COLO668 (cell line): ENCODE results near the gene SCNN1A.
"Not testable (repeated sequence)": the region's sequence is repeated elsewhere in the genome, so short reads cannot be mapped to it uniquely, and the experiment has no call there.

Experiments
- DNase-seq: peaks from one replicate; lab custom pipeline; 2025; ENCODE audit not compliant: unreplicated experiment; lab: John Stamatoyannopoulos, UW

Gene SCNN1A

DNA sequence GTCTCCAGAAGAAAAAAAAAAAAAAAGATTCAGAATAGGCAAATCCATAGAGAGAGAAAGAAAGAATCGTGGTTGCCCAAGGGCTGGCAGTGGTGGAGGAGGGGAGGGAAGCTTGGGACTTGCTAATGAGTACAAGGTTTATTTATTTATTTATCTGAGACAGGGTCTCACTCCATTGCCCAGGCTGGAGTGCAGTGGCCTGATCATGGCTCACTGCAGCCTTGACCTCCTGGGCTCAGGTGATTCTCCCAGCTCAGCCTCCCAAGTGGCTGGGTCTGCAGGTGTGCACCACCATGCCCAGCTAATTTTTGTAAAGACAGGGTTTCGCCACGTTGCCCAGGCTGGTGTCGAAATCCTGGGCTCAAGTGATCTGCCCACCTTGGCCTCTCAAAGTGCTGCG, 23.7 kb downstream of the SCNN1A start:
- DNase-seq = no peak

DNA sequence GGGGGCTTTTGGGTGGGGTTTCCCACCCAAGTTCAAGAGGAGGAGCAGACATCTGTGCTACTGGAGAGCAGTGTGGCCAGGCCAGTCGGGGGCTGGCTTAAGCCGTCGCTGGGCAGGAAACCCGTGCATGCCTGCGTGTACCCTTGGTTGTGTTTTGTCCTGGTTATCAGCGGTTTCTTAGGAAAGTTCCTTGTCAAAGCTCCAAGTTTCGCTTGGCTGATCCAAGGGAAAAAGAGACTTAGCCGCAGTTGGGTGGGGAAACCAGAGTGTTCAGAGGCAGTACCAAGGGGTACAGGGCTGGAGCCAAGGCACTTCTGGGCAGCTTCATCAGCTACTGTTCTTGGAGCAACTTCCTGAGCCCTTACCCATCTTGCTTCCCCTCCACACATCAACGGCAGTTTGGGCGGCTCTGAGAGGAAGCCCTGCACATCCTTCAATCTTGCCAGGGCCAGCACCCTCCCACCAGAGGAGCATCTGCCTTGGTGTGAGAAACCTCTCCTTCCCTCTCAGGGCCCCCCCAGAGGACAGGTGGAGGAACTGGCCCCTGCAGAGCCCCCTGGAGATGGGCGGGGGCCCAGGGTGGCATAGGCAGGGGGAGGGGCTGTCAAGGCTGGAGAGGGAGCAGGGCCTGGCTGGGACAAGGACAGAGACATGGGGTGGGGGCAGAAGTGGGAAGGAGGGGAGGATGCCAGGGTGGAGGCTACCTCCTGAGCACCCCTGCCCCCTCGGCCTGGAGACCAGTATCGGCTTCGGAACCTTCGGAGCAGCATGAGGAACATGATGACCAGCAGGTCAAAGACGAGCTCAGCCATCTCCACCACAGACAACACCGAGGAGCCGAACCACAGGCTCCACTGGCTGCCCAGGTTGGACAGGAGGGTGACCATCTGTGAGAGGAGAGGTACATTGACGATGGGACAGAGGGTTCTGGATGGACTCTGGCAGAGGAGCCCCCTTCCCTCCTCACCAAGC, 27.7 kb downstream of the SCNN1A start:
- no peak for DNase-seq

DNA sequence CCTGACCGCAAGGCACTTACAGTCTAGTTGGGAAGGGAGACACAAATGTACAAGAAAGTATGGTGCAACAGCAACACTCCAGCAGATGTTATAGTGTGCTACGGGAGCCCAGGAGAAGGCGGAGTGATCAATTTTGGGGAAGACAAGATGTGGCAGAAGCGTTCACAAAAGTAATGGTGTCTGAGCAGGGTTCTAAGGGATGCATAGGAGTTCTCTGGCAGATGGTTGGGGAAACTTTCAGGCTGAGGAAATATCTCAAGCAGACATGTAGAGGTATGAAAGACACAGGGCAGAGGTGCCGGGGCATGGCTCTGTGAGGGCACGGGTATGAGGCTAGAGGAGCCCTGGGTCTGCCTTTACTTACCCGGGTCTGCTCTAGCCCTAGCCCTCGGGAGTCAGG, 28.4 kb downstream of the SCNN1A start:
- no peak for DNase-seq

DNA sequence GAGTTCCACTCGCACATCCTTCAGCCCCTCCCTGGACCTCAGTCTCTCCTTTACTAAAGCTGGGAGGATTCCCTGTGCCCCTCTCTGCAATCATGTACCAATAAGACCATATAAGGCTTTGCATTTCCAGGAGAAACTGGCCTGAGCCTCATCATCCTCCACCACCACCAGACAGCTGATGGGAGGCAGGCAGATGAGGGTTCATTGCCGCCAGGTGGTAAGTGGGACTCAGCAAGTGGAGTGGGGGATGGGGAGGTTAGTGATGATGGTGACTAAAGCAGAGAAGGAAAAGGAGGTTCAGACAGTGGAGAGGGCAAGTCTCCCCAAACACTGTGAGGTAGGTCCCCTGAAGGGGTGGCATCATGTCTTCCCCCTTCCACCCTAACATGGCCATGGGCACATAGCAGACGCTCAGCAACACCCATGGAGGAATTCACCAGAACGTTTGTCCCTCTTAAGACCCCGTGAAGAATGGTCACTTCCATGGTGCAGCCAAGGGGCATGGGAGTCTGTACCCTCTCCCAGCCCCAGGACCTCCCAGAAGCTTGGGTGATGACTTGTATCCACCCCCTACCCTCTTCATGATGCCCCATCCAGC, 29.0 kb downstream of the SCNN1A start:
- peak; percentile 8 for DNase-seq

DNA sequence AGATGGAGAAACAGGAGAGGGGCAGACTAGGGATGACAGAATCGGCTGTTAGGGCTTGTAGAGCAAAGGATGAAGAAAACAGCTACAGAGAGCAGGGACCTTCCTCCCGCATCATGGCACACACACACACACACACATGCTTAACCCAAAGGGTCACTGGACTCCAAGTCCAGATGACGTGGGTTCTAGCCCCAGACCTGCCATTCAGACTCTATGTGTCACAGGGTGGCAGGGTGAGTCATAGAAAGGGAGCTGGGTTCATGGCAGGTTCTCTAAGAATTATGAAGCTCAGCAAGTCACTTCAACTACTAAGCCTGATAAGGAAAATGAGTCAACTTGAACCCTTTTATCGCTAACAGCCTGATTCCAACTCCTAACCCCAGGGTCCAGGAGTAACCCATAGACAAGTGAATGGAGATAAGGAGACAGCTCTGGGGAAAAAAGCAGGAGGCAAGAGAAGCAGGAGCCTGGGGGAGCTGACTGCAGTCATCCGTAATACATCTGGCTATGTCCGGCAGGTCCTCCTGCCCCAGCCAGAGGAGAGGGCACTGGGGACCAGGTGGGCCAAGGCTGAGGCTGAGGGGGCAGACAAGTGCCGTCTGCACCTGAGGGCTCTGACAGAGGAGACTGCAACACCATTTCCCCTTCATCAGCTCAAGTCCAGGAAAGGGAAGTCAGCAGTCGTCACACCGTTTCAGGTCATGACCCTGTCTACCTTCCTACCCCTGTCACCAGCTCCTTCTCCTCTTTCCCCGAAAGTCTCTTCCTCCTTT, 29.9 kb downstream of the SCNN1A start:
- DNase-seq = no peak

DNA sequence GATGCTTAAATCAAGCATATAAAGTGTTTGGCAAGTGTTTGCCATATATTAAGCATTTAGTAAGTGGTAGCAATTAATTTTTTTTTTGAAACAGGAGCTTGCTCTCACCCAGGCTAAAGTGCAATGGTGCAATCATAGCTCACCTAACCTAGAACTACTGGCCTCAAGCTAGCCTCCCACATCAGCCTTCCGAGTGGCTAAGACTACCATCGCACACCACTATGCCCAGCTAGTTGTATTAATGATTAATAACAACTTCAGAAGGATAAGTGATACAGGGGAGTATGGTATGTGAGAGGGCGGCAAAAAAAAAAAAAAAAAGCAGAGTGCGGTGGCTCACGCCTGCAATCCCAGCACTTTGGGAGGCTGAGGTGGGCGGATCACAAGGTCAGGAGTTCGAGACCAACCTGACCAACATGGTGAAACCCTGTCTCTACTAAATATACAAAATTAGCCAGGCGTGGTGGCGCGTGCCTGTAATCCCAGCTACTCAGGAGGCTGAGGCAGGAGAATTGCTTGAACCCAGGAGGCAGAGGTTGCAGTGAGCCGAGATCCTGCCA, 31.2 kb downstream of the SCNN1A start:
- DNase-seq = not testable (repeated sequence)

DNA sequence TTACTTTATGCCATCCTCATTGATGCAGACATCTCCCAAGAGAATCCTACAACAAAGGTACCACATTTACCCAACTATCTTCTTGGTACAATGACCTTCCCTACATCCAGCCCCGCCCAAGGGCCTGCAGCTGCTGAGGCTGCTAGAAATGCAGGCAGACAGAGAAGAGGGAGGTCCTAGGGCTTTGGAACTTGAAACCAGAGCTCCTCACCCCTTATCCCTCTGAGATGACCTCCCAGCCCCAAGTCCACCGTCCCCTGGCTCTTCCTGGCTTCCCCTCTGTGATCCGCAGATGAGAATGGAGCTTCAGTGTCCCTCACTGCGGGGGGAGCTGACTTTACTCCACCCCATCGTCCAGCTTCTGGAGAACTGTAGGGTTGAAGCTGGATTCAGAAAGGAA, 31.8 kb downstream of the SCNN1A start:
- DNase-seq = peak; percentile 6

DNA sequence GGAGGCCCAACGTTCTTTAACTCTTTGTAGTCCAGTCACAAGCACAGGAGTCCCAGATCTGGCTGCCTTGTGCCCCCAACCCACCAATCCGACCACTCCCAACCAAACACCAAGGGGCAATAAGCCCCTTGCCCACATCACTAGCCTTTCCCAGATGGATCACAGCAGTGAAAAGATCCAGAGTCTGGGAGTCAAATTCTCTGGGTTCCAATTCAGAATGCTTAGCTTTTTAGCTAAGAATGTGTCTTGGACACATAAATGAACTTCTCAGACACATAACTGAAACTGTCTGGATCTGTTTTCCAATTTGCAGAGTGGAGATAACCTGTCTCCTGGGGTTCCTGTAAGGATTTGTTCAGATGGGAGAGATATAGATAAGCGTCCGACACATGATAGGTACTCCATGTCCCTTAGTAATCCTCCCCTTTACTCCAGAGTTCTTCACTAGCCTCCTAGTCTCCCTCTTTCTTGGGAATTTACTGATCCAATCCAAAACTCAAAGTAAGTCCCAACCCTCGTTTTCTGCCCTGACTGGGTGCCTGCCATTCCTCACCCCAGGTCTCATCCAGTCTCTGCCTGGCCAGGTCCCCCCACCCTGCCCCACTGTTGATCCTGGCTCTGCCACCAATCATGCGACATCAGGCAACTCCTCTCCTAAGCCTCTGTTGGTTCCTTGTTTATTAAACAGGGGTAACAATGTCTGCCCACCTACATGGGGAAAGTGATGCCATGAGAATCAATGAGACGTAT, 33.0 kb downstream of the SCNN1A start:
- DNase-seq = no peak

DNA sequence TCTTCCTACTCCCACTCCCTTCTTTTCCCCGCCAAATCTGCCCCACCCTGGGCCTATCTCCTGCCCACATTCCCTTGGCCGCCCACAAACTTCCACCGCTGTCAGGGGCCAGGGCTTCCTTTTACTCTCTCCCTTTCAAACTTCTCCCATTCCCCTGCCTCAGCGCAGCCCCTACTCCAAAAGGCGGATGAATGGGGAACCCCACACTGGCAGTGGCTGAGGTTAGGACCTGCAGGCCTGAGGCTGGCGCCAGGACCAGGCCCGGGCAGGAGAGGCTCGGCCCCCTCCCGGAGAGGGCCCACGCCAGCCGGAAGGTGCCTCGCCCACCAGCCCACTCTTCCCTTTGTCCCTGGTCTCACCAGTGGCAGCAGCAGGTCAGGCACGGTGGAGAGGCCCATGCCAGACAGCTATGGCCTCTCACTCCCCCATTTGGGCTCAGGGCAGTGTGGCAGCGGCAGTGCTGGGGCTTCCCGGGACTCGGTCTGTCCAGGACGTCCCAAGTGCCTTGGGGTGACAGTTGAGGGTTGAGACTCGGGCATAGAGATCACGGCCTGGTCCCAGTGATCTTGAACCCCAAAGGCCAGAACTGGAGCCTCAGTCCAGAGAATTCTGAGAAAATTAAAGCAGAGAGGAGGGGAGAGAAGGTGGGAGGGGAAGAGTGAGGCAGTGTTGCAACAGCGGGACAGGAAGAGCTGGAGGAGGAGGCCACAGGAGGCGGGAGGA, 33.8 kb downstream of the SCNN1A start, which contains the start of gene TNFRSF1A:
TNFRSF1A (minus strand) TSS at position 660 of the 723 bp plus-strand sequence; CDS start at position 398, 262 bp downstream.
- DNase-seq = no peak

DNA sequence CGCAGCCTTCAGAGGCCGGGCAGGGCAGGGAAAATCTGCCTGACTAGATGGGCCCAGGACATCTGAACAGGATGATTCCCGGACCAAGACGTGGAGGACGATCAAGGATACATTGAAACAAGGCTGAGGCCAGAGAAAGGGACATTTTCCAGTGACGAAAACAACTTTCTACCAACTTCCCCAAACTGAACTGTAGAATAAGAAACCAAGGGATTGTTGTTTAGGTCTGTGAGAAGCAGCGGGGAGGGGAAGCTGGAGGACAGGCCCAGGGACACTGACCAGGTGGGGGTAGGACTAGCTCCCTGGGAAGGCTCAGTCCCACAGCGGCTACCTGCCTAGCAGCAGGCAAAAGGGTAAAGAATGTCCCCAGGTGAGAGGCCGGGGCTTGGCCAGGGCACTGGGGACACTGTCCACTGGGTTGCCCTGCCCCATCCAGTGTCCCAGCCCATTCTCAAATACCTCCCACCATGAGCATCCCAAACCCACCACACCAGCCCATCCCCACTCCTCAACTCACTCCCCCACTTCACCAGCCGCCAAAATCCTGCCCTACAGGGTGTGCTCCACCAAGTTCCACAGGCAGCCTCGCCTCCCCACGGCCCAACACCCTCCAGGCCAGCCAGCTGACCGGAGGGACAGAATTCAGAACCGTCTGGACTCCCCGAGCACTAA, 34.5 kb downstream of the SCNN1A start:
- DNase-seq = no peak

DNA sequence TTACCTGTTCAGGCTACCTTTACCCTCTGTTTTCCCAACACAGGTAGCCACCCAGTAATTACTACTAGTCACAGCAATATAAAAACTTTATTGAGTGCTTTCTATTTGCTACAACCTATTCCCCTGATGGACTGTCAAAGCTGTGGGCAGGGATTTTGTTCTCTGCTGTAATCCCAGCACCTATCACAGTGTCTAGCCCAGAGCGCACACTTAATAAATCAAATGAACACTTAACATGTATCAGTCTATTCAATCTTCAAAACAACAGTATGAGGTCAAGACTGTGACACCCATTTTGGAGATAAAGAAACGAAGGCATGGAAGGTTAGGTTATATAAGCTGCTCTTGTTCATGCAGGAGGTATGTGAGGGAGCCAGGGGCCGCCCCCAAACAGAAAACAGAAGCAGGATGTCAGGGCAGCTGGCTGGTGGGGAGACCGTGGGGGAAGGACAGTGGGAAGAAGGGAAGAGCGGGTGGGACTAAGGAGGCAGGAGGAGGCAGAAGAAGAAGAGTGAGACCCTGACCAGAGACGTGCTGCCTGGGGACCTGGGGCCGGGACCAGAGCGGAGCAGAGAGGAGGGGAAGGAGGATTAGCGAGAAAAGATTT, 35.2 kb downstream of the SCNN1A start:
- no peak for DNase-seq

DNA sequence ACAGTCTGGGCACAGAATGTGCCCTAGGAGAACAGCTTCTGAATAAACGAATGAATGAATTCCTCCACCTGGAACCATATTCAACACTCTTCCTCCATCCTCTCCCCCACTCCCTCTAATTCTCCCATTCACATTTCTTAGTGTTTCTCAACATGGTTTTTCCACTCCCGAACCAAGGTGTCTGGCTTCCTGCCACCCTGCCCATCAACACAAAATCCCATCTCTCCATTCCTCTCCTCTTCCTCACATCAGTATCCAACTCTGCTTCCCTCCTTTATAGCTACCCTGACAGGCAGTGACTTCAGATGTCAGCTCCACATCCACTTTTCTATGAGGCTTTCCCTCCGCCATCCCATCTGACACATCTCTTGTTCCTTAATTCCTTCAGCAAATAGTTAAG, 36.4 kb downstream of the SCNN1A start:
- no peak for DNase-seq

DNA sequence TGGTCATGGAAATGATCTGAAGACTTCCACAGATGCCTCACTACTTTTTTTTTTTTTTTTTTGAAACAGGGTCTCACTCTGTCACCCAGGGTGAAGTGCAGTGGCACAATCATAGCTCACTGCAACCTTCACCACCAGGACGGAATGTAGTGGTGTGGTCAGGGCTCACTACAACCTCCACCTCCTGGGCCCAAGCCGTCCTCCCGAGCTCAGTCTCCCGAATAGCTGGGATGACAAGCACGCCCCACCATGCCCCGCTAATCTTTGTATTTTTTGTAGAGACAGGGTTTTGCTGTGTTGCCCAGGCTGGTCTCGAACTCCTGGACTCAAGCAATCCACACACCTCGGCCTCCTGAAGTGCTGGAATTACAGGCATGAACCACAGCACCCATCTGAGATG, 36.8 kb downstream of the SCNN1A start:
- not testable (repeated sequence) for DNase-seq

DNA sequence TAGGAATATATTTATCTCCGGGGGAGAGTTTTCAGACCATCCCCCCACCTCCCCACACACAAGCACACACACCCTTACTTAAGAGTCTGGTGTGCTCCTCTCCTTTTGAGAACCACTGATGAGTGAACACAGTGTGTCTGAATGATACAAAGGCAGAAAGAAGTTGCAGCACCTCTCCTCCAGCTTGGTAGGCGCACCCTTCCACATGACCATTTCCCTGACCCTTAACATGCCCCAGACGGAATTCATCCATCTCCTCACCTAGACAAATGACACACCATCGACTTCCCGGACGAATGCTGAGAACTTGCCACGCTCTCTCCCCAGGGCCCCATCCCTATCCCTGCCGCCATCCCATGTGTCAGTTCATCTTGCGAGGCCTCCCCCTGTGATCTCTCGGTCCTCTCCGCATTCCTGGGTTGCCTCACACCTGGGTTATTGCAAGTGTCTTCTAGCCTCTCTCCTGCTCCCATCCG, 37.4 kb downstream of the SCNN1A start:
- no peak for DNase-seq

DNA sequence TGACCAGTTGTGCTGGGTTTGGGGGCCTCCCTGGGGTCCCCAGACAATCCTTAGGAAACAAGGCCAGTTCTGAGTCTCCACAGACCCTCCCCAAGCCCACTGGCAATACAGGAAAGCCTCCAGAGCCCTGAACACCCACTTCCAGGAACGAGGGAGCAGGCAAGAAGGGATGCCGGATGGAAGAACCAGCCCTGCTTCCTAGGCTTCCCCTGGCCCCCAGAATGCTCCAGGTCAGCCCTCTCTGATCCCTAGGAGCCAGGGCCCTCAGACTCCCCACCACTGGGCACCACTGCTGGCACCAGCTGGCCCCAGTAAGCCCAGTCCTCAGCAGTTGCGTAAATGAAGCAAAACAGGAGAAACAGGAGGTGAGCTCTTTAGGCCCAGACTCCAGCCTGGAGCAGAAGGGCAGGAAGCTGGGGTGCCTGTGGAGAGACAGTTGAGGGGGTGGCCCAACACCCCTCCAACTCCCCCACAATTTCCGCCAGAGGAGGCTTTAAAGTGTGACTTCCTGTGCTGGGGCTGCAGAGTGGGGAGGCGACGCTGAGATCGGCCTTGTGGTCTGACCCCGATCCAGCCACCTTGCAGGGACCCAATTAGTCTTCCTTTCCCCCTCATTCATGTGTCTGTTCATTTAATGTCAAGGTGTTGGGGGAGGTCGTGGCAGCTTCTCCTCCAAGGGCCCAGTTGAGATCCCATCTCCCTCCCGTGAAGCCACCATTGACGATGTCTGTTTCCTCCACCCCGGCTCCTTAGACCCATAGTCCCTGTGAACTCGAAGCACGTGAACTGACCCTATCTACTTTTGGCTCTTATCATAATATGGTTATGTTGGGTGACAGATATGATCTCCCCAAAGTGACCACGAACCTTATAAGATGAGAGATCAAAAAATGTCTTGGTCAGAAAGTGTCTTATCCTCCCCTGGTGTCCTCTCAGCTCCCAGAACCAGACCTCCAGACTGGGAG, 38.2 kb downstream of the SCNN1A start:
- no peak for DNase-seq

DNA sequence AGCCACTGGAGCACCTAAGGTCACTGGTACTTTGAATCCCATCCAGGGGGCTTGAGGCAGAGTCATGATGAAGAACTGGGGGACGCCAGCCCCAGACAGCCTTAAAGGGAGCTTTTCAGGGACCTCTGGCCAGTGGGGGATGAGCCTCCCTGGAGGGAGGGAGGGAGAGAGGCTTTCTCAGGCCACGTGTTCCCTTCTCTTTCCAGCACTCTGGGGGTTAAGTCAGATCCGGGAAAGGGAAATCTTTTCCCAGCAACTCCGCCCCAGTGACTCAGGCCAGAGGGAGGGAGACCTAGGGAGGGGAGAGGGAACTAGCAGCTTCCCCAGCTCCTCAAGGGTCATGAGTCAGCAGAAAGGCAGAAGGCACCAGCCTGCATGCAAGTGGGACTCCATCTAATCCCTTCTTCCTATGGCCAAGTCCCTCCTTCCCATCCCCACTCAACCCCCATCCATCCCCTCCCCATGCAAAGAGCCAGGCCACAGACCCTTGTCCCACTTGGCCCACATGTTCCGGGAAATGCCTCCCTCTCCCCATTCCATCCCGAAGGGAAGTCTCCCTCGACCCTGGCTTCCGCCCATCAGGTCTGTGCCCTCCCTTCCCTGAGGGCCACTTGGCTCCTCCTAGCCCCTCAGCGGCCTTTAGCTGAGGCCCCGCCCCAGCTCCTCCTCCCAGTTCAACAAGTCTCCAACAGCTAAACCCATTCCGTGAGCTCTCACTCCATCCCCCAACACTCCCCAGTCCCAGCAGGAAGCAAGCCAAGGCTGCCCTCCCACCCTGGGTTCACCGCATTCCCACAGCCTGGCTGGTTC, 39.1 kb downstream of the SCNN1A start:
- DNase-seq = peak; percentile 72
